ENCODE results near the gene RPS10.
"Not testable (repeated sequence)": the region's sequence is repeated elsewhere in the genome, so short reads cannot be mapped to it uniquely, and the experiment has no call there.

Gene RPS10

DNA sequence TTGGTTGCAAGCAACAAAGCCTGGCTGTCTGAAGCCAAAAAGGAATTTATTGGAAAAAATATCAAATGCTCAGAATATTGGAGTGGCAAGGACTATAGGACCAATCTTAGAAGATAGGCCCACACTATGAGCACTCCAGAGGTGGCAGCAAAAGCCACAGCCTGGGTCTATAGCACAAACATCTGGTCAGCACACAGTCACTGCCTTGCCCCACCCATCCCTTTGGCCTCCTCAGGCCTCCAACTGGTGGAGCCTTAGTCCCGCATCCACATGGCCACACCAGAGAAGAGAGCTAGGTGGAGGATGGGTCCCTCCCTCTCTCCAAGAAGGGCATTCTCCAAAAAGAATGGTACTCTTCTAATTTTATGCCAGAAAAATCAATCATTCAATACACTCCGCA is 47.4 kb downstream of the RPS10 start:
- no peaks in the 10 kb centered on the region for H3K36me3 ChIP-seq (ENCODE audit: control insufficient read depth in 1 of 2, insufficient read depth in 2 of 2, low read length in 2 of 2)
- no peaks in the 10 kb centered on the region for H3K9me3 ChIP-seq (ENCODE audit: control insufficient read depth in 1 of 2, low read length in 2 of 2)
- H3K27ac ChIP-seq (ENCODE audit: low read length), result no peak overlapping the region
- H3K4me3 ChIP-seq (ENCODE audit: low read depth in 1 of 2, low read length in 2 of 2), result no peak overlapping the region
- no peaks in the 10 kb centered on the region for H3K27me3 ChIP-seq (ENCODE audit: low read depth, low read length)
- H3K4me1 ChIP-seq (ENCODE audit: control insufficient read depth in 1 of 2, insufficient read depth in 2 of 2, low read length in 2 of 2), result peaks cover 0 to 14% of the 10 kb centered on the region in 2 donors

DNA sequence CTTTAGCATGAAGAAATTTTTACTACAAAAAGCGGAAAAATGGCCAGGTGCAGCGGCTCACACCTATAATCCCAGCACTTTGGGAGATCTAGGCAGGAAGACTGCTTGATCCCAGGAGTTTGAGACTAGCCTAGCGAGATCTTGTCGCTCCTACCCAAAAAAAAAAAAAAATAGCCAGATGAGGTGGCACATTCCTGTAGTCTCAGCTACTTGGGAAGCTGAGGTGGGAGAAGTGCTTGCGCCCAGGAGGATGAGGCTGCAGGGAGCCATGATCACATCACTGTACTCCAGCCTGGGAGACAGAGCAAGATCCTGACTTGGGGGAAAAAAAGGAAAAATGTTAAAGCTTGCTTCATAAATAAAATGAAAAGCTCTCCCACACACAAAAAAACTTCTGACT is 47.9 kb downstream of the RPS10 start:
- no peaks in the 10 kb centered on the region for H3K9me3 ChIP-seq (ENCODE audit: control insufficient read depth in 1 of 2, low read length in 2 of 2)
- H3K36me3 ChIP-seq (ENCODE audit: control insufficient read depth in 1 of 2, insufficient read depth in 2 of 2, low read length in 2 of 2), result no peaks in the 10 kb centered on the region
- H3K4me1 ChIP-seq (ENCODE audit: control insufficient read depth in 1 of 2, insufficient read depth in 2 of 2, low read length in 2 of 2), result peaks cover 0 to 10% of the 10 kb centered on the region in 2 donors
- no peak overlapping the region for H3K4me3 ChIP-seq (ENCODE audit: low read depth in 1 of 2, low read length in 2 of 2)
- no peak overlapping the region for H3K27ac ChIP-seq (ENCODE audit: low read length)
- no peaks in the 10 kb centered on the region for H3K27me3 ChIP-seq (ENCODE audit: low read depth, low read length)

DNA sequence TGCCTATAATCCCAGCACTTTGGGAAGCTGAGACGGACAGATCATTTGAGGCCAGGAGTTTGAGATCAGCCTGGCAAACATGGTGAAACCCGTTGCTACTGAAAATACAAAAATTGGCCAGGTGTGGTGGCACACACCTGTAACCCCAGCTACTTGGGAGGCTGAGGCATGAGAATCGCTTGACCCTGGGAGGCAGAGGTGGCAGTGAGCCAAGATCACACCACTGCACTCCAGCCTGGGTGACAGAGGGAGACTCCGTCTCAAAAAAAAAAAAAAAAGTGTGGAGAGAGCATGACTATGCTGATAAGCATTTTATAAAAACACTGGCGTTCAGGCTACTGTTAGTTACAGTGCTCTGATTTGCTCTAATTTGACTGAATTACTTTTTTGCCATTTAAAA is 48.3 kb downstream of the RPS10 start:
- not testable (repeated sequence) for H3K27ac ChIP-seq (ENCODE audit: low read length); H3K36me3 ChIP-seq (ENCODE audit: control insufficient read depth in 1 of 2, insufficient read depth in 2 of 2, low read length in 2 of 2); H3K4me3 ChIP-seq (ENCODE audit: low read depth in 1 of 2, low read length in 2 of 2); H3K9me3 ChIP-seq (ENCODE audit: control insufficient read depth in 1 of 2, low read length in 2 of 2); H3K27me3 ChIP-seq (ENCODE audit: low read depth, low read length); H3K4me1 ChIP-seq (ENCODE audit: control insufficient read depth in 1 of 2, insufficient read depth in 2 of 2, low read length in 2 of 2)

DNA sequence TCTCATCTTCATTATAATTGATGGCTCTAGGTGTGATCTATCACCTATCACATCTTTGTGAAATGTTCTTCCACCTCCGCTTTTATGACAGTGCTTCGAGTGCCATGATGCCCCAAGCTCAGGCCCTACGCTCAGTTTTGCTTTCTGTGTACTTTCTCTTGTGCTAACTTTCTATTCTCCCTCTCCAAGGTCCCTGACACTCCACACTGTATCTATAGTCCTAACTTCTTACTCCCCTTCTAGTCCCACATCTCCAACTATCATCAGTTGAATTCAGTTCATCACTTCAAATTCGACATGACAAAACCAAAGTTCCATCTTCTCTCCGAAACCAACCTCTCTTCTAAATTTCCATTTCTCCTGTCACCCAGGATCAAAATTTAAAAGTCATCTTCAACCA is 50.0 kb downstream of the RPS10 start:
- H3K4me3 ChIP-seq (ENCODE audit: low read depth in 1 of 2, low read length in 2 of 2), result no peak overlapping the region
- H3K27me3 ChIP-seq (ENCODE audit: low read depth, low read length), result no peaks in the 10 kb centered on the region
- H3K9me3 ChIP-seq (ENCODE audit: control insufficient read depth in 1 of 2, low read length in 2 of 2), result no peaks in the 10 kb centered on the region
- peaks cover 0 to 6% of the 10 kb centered on the region in 2 donors for H3K4me1 ChIP-seq (ENCODE audit: control insufficient read depth in 1 of 2, insufficient read depth in 2 of 2, low read length in 2 of 2)
- no peaks in the 10 kb centered on the region for H3K36me3 ChIP-seq (ENCODE audit: control insufficient read depth in 1 of 2, insufficient read depth in 2 of 2, low read length in 2 of 2)
- no peak overlapping the region for H3K27ac ChIP-seq (ENCODE audit: low read length)

DNA sequence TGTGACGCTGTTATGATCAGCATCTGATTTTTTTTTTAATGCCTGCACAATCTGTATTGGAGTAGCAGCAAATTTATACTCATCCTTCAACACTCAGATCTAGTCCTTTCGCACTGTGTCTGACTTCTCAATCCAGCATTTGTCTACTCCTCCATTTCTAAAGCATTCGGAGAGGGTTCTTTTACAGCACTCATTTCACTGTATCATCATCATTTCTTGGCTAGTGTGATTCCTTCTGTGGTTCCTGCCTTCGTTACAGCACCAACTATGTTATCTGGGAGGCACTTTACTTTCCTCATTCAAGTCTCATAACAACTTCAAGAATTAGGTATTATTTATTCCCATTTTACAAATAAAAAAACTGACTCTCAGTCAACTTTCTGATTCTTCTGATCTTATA is 51.4 kb downstream of the RPS10 start:
- H3K4me1 ChIP-seq (ENCODE audit: control insufficient read depth in 1 of 2, insufficient read depth in 2 of 2, low read length in 2 of 2), result peaks cover 0 to 6% of the 10 kb centered on the region in 2 donors
- no peaks in the 10 kb centered on the region for H3K27me3 ChIP-seq (ENCODE audit: low read depth, low read length)
- H3K27ac ChIP-seq (ENCODE audit: low read length), result no peak overlapping the region
- H3K9me3 ChIP-seq (ENCODE audit: control insufficient read depth in 1 of 2, low read length in 2 of 2), result no peaks in the 10 kb centered on the region
- H3K4me3 ChIP-seq (ENCODE audit: low read depth in 1 of 2, low read length in 2 of 2), result no peak overlapping the region
- no peaks in the 10 kb centered on the region for H3K36me3 ChIP-seq (ENCODE audit: control insufficient read depth in 1 of 2, insufficient read depth in 2 of 2, low read length in 2 of 2)

DNA sequence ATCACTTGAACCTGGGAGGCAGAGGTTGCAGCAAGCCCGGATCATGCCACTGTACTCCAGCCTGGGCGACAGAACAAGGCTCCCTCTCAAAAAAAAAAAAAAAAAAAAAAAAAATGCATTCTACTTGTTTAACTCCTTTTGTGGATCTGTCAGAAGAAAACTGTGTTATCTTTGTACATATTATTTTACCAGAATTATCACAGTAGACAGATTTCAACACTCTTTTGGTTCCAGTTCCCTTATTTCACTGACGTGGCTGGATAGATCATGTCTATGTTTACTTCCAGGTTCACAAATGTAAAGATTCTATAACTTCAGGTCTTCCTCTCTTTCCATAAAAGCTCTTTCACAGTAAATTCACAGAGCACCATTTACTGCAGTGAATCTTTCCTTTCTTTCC is 51.8 kb downstream of the RPS10 start:
- Histone ChIP-seq H3K27ac (ENCODE audit: low read length) (no peak overlapping the region), H3K4me3 (ENCODE audit: low read depth in 1 of 2, low read length in 2 of 2) (no peak overlapping the region), H3K9me3 (ENCODE audit: control insufficient read depth in 1 of 2, low read length in 2 of 2) (no peaks in the 10 kb centered on the region), H3K4me1 (ENCODE audit: control insufficient read depth in 1 of 2, insufficient read depth in 2 of 2, low read length in 2 of 2) (peaks cover 0 to 6% of the 10 kb centered on the region in 2 donors), H3K27me3 (ENCODE audit: low read depth, low read length) (no peaks in the 10 kb centered on the region), H3K36me3 (ENCODE audit: control insufficient read depth in 1 of 2, insufficient read depth in 2 of 2, low read length in 2 of 2) (no peaks in the 10 kb centered on the region)

DNA sequence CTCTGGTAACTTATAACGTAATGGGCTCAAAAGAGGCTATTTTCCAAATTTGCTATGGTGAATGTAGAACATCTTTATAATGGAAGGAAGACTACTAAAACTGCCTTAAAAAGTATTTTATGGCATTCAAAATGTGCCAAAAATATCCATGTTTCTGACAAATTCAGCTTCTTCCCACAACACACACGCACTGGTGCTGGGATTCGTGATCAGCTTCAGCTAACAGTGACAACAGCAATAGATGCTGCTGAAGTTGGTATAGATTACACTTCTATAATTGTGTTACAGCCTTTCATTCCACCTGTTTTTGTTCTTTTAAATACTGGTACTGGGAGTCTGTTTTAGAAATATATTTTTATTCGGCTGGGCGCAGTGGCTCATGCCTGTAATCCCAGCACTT is 52.4 kb downstream of the RPS10 start:
- H3K4me1 ChIP-seq (ENCODE audit: control insufficient read depth in 1 of 2, insufficient read depth in 2 of 2, low read length in 2 of 2), result peaks cover 0 to 6% of the 10 kb centered on the region in 2 donors
- H3K36me3 ChIP-seq (ENCODE audit: control insufficient read depth in 1 of 2, insufficient read depth in 2 of 2, low read length in 2 of 2), result no peaks in the 10 kb centered on the region
- no peaks in the 10 kb centered on the region for H3K9me3 ChIP-seq (ENCODE audit: control insufficient read depth in 1 of 2, low read length in 2 of 2)
- no peak overlapping the region for H3K4me3 ChIP-seq (ENCODE audit: low read depth in 1 of 2, low read length in 2 of 2)
- H3K27ac ChIP-seq (ENCODE audit: low read length), result no peak overlapping the region
- H3K27me3 ChIP-seq (ENCODE audit: low read depth, low read length), result no peaks in the 10 kb centered on the region

DNA sequence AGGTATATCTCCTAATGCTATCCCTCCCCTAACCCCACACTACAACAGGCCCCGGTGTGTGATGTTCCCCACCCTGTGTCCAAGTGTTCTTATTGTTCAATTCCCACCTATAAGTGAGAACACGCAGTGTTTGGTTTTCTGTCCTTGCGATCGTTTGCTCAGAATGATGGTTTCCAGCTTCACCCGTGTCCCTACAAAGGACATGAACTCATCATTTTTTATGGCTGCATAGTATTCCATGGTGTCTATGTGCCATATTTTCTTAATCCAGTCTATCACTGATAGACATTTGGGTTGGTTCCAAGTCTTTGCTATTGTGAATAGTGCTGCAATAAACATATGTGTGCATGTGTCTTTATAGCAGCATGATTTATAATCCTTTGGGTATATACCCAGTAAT is 54.0 kb downstream of the RPS10 start:
- not testable (repeated sequence) for H3K4me1 ChIP-seq (ENCODE audit: control insufficient read depth in 1 of 2, insufficient read depth in 2 of 2, low read length in 2 of 2); H3K27me3 ChIP-seq (ENCODE audit: low read depth, low read length); H3K4me3 ChIP-seq (ENCODE audit: low read depth in 1 of 2, low read length in 2 of 2); H3K9me3 ChIP-seq (ENCODE audit: control insufficient read depth in 1 of 2, low read length in 2 of 2); H3K27ac ChIP-seq (ENCODE audit: low read length); H3K36me3 ChIP-seq (ENCODE audit: control insufficient read depth in 1 of 2, insufficient read depth in 2 of 2, low read length in 2 of 2)

DNA sequence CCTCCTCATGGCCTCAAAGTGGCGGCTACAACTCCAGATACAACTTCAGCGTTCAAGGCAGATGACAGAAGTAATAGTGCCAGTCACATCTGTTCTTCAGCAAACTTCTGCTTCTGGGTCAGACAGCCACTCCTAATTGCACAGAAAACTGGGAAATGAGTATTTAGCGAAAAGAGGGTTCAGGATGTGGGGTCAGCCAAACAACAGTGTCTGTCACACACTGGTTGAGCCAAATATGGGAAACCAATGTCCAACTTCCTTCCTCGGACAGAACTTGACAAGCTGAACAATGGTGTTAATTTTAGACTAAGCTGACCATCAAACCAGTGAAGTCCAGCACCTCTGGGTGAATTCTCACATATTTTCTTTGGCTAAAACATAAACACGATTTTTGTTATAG is 55.5 kb downstream of the RPS10 start:
- no peaks in the 10 kb centered on the region for H3K9me3 ChIP-seq (ENCODE audit: control insufficient read depth in 1 of 2, low read length in 2 of 2)
- H3K36me3 ChIP-seq (ENCODE audit: control insufficient read depth in 1 of 2, insufficient read depth in 2 of 2, low read length in 2 of 2), result no peaks in the 10 kb centered on the region
- H3K27ac ChIP-seq (ENCODE audit: low read length), result no peak overlapping the region
- H3K4me3 ChIP-seq (ENCODE audit: low read depth in 1 of 2, low read length in 2 of 2), result no peak overlapping the region
- H3K4me1 ChIP-seq (ENCODE audit: control insufficient read depth in 1 of 2, insufficient read depth in 2 of 2, low read length in 2 of 2), result peaks cover 0 to 6% of the 10 kb centered on the region in 2 donors
- no peaks in the 10 kb centered on the region for H3K27me3 ChIP-seq (ENCODE audit: low read depth, low read length)

DNA sequence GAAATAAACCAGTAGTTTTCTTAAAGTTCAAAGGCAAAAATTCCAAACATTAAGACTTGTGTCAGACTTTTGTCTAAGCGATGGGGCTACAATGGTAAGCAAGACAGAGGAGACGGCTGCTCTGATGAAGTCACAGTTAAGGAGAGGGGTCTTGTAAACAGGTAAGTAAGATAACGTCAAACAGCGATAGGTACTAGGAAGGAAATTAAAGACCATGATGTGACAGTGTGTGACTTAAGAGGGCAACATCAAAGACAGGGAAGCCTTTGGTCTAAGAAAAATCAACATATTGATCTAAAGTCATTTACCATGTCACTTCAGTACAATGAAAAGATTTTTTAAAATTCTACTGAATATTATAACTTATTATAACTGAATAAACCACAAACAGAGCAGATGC is 56.5 kb downstream of the RPS10 start:
- H3K4me3 ChIP-seq (ENCODE audit: low read depth in 1 of 2, low read length in 2 of 2), result no peak overlapping the region
- H3K9me3 ChIP-seq (ENCODE audit: control insufficient read depth in 1 of 2, low read length in 2 of 2), result no peaks in the 10 kb centered on the region
- H3K27me3 ChIP-seq (ENCODE audit: low read depth, low read length), result no peaks in the 10 kb centered on the region
- no peaks in the 10 kb centered on the region for H3K36me3 ChIP-seq (ENCODE audit: control insufficient read depth in 1 of 2, insufficient read depth in 2 of 2, low read length in 2 of 2)
- no peak overlapping the region for H3K27ac ChIP-seq (ENCODE audit: low read length)
- H3K4me1 ChIP-seq (ENCODE audit: control insufficient read depth in 1 of 2, insufficient read depth in 2 of 2, low read length in 2 of 2), result no peaks in the 10 kb centered on the region
